Jurkat, Clone E6-1 (cell line): Measurements from ENCODE around the gene FXYD3.
"Not testable (repeated sequence)": the region's sequence is repeated elsewhere in the genome, so short reads cannot be mapped to it uniquely, and the experiment has no call there.

Experiments used
- DNase-seq: peaks from one replicate; pipeline ENCODE4 v3.0.0-alpha.2; 2011; ENCODE audit warnings: low read depth, low spot score
- H3K4me3 ChIP-seq: 2 replicates; pipeline ENCODE4 v1.5.1; 2011; ENCODE audit warnings: mild to moderate bottlenecking, low read length, control low read depth, moderate library complexity

The FXYD3 gene

DNA sequence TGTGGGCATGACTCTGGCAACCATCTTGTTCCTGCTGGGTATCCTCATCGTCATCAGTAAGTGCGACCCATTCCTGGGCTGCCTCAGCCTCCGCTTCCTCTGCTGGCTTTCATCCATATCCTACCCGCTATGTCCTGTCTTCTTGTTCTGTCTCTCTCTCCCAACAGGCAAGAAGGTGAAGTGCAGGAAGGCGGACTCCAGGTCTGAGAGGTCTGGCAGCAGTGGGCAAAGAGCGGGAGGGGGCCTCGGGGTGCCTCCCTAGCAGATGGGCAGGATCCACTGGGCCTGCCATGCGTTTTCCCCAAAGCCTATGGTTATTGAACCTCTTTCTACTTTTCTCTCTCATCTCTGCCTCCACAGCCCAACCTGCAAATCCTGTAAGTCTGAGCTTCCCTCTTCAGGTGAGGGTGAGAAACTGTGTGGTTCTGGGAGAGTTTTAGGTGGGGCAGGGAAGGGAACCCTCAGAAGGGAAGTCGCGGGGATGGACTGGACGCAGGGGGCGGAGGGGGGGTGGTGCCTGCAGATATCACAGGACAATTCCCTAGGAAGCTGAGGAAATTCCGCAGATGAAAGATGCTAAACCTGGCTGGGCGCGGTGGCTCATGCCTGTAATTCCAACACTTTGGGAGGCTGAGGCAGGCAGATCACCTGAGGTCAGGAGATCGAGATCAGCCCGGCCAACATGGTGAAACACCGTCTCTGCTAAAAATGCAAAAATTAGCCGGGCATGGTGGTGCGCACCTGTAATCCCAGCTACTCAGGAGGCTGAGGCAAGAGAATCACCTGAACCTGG lies 35.8 kb downstream of the FXYD3 start:
- H3K4me3 ChIP-seq = no peak overlapping the region
- DNase-seq = no peak

DNA sequence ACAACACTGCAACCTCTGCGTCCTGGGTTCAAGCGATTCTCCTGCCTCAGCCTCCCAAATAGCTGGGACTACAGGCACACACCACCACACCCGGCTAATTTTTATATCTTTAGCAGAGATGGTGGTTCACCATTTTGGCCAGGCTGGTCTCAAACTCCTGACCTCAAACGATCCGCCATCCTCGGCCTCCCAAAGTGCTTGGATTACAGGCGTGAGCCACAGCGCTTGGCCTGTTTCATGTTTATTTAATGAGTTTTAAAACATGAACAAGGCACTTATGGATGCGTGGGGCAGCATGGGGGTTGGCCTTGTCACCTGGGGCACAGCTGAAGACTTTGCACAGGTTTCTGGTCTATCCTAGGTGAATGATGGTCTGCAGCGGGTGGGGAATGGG lies 37.5 kb downstream of the FXYD3 start:
- not testable (repeated sequence) for H3K4me3 ChIP-seq

DNA sequence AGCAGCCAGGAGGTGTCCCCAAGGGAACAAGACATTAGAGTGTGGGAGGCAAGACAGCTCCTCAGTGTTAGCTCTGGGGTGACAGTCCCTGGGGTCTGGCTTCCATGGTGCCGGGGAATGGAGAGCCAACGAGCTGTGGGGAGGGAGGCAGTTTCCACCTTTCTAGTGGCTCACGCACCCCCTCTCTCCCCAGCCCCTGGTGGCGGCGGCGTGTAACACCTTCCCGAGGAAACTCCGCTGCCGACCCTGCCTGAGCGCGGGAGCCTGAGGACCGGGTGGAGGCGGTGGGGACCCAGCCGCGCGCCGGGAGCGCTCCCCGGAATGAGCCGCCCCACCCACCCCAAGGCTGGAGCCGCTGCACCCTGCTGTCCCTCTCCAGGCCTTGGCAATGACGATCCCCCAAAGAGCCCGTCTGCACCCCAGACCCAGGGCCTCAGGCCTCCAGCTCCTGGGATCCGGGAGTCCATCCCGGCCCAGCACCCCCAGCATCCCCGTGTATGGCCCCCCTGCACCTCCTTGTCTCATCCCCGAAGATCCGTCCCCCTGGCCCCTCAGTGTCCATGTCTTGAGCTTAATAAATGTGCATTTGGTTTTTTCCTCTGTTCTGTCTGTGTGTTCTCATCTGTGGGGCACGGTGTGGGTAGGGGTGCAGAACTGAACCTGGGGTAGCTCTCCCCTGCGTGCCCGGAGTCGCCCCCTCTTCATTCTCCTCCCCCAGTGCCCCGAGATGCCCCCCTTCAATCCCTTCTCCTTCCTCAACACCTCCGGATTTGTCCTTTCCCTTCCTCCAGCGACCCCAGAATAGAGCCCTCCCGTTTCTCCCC lies 38.3 kb downstream of the FXYD3 start:
- peak; percentile 52 for DNase-seq
- peak overlapping the region; percentile 81 for H3K4me3 ChIP-seq

More for the DNA sequence above, 37.5 kb downstream of the FXYD3 start:
- not testable (repeated sequence) for DNase-seq

DNA sequence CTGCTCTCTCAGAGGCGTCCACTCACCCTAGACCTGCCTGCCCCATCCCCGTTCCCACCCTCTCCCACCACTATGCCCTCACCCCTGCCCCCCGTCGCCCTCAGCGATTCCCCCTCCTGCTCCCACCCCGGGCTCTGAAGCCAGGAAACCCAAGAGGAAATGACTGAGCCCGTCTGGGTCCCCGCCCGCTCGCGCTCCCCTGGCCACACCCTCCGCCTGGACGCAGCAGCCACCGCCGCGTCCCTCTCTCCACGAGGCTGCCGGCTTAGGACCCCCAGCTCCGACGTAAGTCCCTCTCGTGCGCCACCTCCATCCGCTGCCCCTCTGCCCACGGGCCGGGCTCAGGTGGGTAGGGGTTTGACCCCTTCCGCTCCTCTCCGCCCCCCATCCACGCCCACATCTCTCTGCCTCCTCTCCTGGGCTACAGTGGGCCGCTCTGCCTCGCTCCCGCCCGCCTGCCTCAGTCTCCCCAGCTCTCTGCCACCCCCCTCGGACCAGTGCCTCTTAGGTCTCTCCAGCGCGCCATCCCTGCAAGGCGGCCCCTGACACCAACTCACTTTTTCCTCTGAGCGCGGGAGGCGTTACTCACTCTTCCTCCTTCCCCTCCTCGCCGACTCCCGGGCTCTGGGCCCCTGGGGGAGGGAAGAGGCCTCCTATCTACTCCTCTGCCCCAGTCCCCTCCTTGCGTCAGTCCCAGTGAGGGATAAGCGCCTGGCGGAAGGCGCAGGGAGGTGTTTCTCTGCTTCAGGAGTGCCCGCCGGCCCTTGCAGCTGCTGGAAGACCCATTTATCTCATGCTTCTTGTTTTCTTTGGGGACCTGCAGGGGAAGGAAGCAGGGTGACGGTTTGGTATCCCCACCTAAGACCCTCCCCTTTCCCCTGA lies 39.1 kb downstream of the FXYD3 start, which contains the start of gene FXYD5:
Gene FXYD5 (plus strand): TSS at position 211 of the 882 bp plus-strand sequence. CDS start 816 bp downstream, outside the sequence.
- peak; percentile 40 for DNase-seq
- peak within 1 kb of the TSS; percentile 81 for H3K4me3 ChIP-seq

DNA sequence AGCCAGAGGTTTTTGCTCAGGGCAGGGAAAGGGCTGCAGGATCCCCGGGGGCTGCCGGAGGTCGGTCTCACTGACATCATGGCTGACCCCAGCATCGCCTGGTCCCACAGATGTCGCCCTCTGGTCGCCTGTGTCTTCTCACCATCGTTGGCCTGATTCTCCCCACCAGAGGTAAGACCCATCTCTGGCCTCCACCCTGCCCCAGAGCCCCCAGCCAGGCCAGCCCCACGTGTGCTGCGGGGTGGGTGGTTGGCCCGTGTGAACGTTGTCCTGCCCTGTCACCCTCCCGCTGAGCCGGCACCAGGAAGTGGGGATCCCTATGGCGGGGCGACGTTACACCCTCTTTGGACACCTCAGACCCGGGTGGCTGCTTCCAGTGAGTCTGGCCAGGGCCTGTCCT lies 39.8 kb downstream of the FXYD3 start:
- no peak for DNase-seq
- peak overlapping the region; percentile 81 for H3K4me3 ChIP-seq

- no peak overlapping the region for H3K4me3 ChIP-seq
- DNase-seq = no peak
Measured at GRCh38 chr19:35155981-35156672, 40.5 kb downstream of the FXYD3 start.

DNA sequence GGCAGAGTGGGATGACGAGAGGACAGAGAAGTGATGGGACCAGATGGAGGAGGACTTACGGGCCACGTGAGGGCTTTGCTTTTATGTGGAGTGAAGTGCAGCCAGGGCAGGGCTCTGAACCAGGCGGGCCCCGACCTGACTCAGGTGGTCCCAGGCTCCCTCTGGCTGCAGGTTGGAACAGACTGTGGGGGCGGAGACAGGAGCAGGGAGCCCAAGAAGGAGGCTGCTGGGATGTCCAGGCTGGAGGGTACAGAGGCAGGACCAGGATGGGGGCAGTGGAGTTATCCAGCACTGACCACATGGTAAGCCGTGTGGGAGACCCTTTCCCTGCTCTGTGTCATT lies 41.0 kb downstream of the FXYD3 start:
- no peak overlapping the region for H3K4me3 ChIP-seq
- DNase-seq = no peak

GRCh38 chr19:35157431-35157830 lies 41.8 kb downstream of the FXYD3 start:
- no peak for DNase-seq
- no peak overlapping the region for H3K4me3 ChIP-seq

DNA sequence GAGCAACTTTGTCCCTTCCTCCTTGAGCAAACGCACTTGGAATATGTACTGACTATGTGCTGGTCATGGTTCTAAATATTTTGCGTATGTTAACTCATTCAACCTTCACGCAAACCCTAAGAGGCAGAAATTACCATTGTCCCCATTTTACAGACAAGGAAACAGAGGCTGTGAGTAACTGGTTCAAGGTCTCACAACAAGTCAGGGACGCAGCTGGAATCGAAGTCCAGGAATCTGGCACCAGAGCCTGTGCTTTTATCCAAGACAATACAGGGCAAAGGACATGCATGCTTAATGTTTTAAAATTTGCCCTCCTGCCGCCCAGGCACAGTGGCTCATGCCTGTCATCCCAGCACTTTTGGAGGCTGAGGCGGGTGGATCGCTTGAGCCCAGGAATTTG lies 44.0 kb downstream of the FXYD3 start:
- DNase-seq = no peak

DNA sequence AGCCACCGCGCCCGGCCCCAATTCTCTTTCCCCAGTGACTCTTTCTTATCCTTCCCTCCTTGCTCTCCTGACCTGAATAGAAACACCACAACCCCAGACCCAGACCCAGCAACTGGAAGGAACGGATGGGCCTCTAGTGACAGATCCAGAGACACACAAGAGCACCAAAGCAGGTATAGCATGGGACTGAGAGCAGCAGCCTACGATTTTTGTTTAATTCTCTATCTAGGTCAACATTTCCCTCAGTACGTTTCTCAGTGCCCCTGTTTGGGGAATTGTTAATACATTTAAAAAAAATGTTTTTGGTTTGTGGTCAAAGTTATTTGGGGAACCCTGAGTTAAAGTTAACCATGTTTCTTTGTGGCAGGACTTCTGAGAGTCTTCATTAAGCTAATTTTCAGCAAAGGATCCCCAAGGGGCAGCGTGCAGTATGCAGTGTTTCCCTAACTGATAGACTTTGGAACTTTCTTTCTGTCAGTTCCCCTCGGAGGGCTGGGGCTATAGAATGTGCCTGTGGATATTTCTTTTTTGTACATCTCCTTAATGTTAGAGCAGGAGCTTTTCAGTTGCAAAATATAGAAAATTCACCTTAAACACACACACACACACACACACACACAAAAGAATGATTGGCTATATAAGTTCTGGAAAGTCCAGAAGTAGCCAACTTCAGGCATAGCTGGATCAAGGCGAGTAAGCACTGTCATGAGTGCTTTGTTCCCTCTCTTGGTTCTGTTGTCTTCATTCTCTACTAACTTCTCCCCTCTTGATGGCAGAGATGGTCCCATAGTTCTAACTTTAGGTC lies 45.2 kb downstream of the FXYD3 start:
- H3K4me3 ChIP-seq = no peak overlapping the region
- no peak for DNase-seq

More for the DNA sequence above, 44.0 kb downstream of the FXYD3 start:
- H3K4me3 ChIP-seq = no peak overlapping the region

DNA sequence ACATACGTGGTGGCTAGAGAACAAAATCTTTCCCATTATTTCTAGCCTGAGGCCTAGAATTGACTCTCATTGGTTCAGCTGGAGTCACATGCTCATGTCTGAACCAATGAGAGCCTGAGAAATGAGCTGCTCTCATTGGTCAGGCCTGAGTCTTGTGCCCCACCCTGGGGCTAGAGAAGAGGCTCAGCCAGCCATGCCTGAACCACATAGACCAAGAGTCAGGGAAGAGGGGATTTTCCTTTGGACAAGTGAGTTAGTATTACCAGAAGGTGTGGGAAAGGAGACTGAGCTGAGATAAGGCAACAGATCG lies 45.8 kb downstream of the FXYD3 start:
- DNase-seq = no peak
- H3K4me3 ChIP-seq = no peak overlapping the region

DNA sequence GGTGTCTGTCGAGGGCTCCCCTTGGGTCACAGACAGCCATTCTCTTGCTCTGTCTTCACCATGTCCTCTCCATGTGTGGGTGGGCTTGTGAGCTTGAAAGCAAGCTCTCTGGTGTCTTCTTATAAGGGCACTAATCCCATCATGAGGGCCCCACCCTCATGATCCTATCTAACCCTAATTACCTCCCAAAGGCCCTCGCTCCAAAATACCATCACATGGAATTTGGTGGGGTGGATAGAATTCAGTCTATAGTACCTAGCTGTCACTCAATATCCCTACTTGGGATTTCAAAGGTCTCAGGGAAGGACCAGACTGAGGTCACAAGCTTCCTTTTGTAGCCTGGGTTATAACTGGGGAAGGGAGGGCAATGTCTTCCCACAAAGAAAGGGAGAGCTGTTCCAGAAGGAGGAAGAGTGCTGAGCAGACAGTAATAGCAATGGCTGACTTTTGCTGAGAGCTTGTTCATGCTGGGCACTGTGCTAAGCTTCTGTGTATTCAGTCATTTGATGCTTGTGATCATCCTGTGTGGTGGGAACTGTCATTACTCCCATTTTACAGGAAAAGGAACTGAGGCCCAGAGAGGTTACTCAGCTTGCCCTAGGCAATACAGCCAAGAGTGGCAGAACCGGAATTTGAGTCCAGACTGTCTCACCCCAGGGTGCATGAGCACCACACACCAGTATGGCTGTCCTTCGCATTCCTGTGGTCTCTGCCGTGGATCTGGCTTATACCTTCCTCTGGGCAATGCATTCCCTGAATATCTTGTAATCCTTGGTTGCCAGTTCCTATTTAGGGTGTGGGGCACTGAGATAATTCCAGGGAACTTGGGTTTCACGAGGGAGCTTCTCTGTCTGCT lies 47.1 kb downstream of the FXYD3 start:
- no peak for DNase-seq
- no peak overlapping the region for H3K4me3 ChIP-seq

- H3K4me3 ChIP-seq = no peak overlapping the region
- DNase-seq = no peak
Measured at GRCh38 chr19:35164418-35164817, 48.8 kb downstream of the FXYD3 start.

DNA sequence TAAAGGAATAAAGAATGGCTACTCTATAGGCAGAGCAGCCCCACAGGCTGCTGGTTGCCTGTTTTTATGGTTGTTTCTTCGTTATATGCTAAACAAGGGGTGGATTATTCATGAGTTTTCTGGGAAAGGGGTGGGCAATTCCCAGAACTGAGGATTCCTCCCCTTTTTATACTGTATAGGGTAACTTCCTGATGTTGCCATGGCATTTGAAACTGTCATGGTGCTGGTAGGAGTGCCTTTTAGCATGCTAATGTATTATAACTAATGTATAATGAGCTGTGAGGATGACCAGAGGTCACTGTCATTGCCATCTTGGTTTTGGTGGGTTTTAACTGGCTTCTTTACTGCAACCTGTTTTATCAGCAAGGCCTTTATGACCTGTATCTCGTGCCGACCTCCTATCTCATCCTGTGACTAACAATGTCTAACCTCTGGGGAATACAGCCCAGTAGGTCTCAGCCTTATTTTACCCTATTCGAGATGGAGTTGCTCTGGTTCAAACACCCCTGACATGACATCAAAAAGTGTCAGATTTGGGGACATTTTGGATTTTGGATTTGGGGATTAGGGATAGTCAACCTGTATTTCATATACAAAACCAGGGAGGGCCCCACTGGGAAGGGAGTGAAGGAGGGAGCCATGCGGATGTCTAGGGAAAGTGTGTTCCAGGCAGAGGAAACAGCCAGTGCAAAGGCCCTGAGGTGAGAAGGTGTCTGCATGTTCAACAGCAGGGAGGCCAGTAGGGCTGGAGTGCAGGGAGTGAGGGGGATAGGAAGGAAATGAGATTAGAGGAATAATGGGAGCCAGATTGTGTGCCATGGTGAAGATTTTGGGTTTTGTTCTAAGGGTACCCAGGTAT lies 49.8 kb downstream of the FXYD3 start:
- DNase-seq = no peak
- no peak overlapping the region for H3K4me3 ChIP-seq

- DNase-seq = no peak
- H3K4me3 ChIP-seq = no peak overlapping the region
Measured at GRCh38 chr19:35166100-35167063, 50.8 kb downstream of the FXYD3 start.
